CD4-positive, alpha-beta T cell treated with Interleukin-6 at 100 ng/mL for 8 hours (primary cell): Measurements from ENCODE around the gene HFM1.

Source experiments
- DNase-seq: peaks from one replicate; pipeline ENCODE4 v3.0.0-alpha.2; 2020; ENCODE audit warnings: mixed read lengths, low spot score

HFM1 gene

DNA sequence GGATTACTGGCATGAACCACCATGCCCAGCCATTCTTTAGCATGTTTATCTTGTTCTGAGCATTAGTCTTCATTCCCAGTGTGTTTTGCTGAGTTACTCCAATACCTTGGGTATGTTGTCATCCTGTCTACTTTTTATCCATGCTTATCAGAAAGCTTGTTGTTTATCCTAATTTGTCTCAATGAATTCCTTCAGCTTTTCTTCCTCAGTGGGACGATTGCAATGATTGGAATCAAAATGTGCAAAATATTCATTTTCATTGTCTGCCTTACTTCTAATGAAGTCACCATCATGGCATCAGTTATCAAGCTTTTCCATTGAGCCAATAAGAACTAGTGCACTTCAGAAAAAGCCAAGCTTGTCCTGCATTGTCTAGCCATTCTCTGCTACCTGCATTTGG, 170.5 kb downstream of the HFM1 start:
- no peak for DNase-seq

DNA sequence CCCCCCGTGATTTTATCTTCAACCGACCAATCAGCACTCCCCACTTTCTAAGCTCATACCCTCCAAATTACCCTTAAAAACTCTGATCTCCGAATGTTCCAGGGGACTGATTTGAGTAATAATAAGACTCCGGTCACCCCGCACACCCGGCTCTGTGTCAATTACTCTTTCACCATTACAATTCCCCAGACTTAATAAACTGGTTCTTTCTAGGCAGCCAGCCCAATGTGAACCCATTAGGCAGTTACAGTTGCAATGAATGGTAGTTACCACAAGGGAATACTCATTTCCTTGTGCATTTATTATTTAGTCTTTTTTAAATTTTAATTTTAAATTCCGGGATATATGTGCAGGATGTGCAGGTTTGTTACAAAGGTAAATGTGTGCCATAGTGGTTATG, 177.9 kb downstream of the HFM1 start:
- no peak for DNase-seq

DNA sequence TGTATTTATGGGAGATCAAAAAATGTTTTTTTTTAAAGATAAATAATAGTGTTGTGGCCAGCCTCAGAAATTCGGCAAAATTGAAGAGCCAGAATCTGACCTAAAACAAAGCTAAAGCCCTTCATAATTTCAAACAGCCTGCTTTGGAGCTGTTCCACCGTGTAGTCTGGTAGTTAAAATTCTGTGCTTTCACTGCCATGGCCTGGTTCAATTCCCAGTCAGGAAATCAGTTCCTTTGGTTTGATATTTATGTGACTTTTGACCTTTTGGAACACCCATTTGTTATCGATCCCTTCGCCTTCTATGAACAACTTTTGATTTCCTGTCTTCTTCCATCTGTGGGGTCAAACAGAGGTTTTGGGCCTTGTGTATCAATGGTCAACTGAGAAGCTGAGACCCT, 179.8 kb downstream of the HFM1 start:
- no peak for DNase-seq

DNA sequence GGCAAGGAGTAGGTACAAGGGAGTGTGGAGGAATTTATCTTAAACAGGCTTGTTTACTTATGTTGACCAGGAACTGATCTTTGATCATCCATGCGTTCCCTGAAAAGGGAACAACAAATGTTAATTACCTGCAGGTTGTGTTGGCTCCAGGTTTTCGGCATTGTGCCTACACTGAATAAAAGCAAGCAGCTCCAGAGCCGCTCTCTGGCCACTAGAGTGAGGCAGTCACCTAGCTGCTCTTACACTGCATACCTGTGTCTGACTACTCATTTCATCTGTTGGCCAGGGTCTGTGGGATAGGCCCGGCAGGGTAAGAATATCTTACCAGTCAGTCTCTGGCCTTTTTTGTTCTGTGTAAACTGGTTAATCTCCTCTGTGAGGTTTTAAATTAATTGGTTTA, 183.6 kb downstream of the HFM1 start:
- DNase-seq = no peak

DNA sequence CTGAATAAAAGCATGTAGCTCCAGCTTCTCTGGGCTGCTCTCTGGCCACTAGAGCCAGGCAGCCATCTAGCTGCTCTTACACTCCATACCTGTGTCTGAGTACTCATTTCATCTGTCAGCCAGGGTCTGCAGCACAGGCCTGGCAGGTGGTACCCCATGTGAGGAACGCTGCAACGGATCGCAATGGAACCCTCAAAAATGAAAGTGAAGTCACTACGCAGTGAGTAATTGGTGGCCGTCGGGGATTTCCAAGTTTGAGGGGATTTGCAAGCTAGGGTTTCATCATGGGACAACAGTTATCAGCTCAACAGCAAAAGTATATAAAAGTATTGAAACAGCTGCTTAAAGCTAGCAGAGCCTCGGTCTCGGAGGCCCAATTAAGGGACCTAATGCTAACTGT, 186.7 kb downstream of the HFM1 start:
- no peak for DNase-seq
